NCI-H69 (cell line): Measurements from ENCODE around the gene KLK3.

Experiments used
- DNase-seq: peaks from one replicate; lab custom pipeline; 2025; lab: John Stamatoyannopoulos, UW

The KLK3 gene

DNA sequence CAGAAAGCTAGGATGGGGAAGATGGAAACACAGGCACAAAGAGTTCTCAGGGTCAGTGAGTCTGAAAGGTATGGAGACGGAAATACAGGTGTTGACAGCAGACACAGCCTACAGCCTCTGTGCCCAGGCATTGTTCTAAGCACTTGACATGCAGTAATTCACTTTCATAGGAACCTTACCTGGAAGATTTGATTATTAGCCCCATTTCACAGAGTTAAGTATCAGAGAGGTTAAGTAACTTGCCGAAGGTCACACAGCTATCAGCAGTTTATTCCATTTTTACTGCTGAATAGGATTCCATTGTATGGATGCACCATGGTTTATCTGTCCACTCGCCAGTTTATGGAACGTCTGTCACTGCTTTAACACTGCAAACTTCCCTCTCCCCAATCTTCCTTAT, 43.3 kb downstream of the KLK3 start:
- DNase-seq = no peak

DNA sequence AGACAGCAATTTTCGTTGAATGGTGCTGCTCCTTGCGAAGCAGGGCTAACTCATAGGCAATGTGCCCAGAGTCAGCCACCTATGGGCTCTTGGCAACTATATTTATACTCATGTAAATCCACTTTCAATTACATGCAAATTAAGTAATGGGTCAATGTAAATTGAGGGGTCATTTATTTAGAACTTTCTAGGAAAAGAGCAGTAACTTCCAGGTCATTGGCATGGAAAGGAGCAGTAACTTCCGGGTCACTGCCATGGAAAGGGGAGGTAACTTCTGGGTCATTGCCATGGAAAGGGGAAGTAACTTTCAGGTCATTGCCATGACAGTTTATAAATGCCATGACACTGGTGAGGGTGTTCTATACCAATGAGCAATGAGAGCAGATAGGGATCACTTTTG, 44.9 kb downstream of the KLK3 start:
- DNase-seq = no peak

DNA sequence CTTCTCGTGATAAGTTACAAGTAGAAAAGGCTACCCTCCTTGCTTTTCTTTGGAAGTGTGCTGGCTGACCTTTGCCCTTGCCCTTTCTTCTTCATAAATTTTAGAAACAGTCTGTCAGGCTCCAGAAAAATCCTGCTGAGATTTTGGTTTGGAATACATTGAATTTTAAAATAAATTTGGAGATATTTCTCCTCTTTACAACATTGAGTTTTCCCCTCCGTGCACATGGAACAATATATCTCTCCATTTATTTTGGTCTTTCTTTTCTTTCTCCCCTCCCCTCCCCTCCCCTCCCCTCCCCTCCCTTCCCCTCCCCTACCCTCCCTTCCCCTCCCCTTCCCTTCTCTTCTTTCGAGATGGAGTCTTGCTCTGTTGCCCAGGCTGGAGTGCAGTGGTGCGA, 47.9 kb downstream of the KLK3 start:
- no peak for DNase-seq

DNA sequence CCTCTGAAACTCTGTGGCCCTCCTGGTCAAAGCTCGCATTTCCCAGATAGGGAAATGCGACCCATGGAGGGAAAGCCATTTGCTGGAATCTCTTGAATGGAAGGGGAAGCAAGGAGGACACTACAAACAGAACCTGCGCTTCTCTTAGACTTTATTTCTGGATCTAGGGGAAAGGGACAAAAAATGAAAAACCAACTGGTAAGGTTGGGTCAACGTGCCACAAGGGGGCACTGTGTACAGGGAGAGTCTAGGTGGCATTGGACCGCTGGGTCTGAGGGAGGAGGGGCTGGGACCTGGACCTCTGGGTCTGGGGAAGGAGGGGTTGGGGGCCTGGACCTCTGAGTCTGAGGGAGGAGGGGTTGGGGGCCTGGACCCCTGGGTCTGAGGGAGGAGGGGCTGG, 51.5 kb downstream of the KLK3 start:
- DNase-seq = peak; percentile 50

DNA sequence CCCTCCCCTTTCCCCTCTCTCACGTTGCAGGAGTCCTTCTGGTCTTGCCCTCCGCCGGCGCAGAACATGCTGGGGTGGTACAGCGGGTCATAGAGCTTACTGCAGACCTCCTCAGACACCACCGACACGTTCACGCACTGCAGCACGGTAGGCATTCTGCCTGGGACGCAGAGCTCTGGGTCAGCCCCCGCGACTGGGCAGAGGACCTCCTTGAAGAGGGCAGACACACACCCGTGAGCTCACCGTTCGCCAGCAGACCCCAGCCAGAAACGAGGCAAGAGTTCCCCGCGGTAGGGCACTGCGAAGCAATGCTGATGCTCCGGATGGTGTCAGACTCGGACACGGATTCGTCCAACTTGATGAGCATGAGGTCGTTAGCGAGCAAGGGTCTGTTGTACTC, 53.6 kb downstream of the KLK3 start:
- no peak for DNase-seq

DNA sequence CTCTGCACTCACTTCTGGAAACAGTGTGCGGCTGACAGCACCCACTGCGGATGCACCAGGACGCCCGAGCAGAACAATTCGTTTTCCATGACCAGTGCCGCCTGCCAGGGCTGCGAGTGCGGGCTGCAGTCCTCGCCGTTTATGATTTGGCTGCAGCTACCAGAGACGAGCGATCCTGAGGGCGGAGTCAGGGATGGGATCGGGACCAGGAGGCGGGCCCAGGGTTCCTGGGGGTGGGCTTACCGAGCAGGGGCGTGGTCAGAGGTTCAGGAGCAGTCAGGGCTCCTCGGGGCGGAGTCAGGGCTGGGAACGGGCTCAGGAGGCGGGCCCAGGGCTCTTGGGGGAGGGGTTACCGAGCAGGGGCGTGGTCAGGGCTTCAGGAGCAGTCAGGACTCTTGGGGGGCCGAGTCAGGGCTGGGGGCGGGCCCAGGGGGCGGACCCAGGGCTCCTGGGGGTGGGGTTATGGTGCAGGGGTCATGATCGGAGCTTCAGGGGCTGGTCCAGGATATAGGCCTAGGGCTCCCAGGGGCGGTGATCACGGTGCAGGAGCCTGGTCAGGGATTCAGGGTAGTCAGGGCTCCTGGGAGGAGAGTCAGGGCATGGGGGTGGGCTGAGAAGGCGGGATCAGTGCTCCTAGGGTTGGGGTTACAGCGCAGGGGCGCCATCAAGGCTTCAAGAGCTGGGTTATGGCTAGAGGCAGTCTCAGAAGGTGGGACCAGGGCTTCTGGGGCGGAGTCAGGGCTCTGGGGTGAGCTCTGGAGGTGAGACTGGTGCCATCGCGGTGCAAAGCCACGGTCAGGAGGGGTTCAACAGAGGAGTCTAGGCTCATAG, 54.7 kb downstream of the KLK3 start:
- peak; percentile 82 for DNase-seq
